HEK293 (cell line): Measurements from ENCODE around the gene ABL2.

ENCODE experiments used
- ZNF274 ChIP-seq, 2 experiments: fragments of 200-500 bp in 1 of 2; fragments of 450-650 bp in 1 of 2; sonication (Bioruptor generic) in 1 of 2; formaldehyde crosslinking in 1 of 2; IDR thresholded peaks; 2 replicates each; pipeline versions ENCODE4 v1.5.1 to v1.6.1; 2014 to 2016; ENCODE audit warnings: borderline replicate concordance in 1 of 2, inconsistent platforms in 1 of 2, low read length in 1 of 2, missing biosample characterization in 1 of 2, missing genetic modification characterization in 1 of 2
- ZNF623 ChIP-seq: fragments of 450-650 bp; formaldehyde crosslinking; IDR thresholded peaks from 2 replicates; pipeline ENCODE4 v1.5.1; 2016; ENCODE audit warnings: missing biosample characterization, missing genetic modification characterization
- ZNF654 ChIP-seq: fragments of 450-650 bp; formaldehyde crosslinking; IDR thresholded peaks from 2 replicates; pipeline ENCODE4 v1.5.1; 2016; ENCODE audit warnings: low read depth, missing biosample characterization, missing genetic modification characterization
- ZNF670 ChIP-seq: fragments of 450-650 bp; formaldehyde crosslinking; IDR thresholded peaks from 2 replicates; pipeline ENCODE4 v1.5.1; 2016; ENCODE audit warnings: missing biosample characterization, missing genetic modification characterization, low read depth
- ZSCAN4 ChIP-seq: fragments of 450-650 bp; formaldehyde crosslinking; IDR thresholded peaks from 2 replicates; pipeline ENCODE4 v1.5.1; 2017; ENCODE audit warnings: missing biosample characterization, missing genetic modification characterization
- TF ChIP-seq, protein P1 (sequence below): fragments of 450-650 bp; formaldehyde crosslinking; IDR thresholded peaks from 2 replicates; pipeline ENCODE4 v1.5.1; 2016; ENCODE audit warnings: missing biosample characterization, missing genetic modification characterization

- TF ChIP-seq ZNF623 (no peak), ZNF274 (IDR thresholded peaks at IDR 0.05; ENCODE audit: low read length) (no peak), ZNF274 (tag by site-specific recombination; IDR thresholded peaks at IDR 0.05; ENCODE audit: borderline replicate concordance) (no peak), ZSCAN4 (tag by site-specific recombination) (no peak), ZNF654 (tag by site-specific recombination) (no peak), ZNF670 (tag by site-specific recombination) (no peak)
- TF ChIP-seq, protein P1, sequence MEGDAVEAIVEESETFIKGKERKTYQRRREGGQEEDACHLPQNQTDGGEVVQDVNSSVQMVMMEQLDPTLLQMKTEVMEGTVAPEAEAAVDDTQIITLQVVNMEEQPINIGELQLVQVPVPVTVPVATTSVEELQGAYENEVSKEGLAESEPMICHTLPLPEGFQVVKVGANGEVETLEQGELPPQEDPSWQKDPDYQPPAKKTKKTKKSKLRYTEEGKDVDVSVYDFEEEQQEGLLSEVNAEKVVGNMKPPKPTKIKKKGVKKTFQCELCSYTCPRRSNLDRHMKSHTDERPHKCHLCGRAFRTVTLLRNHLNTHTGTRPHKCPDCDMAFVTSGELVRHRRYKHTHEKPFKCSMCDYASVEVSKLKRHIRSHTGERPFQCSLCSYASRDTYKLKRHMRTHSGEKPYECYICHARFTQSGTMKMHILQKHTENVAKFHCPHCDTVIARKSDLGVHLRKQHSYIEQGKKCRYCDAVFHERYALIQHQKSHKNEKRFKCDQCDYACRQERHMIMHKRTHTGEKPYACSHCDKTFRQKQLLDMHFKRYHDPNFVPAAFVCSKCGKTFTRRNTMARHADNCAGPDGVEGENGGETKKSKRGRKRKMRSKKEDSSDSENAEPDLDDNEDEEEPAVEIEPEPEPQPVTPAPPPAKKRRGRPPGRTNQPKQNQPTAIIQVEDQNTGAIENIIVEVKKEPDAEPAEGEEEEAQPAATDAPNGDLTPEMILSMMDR (tag by site-specific recombination): no peak
Measured at GRCh38 chr1:179187043-179187442, 42.4 kb downstream of the ABL2 start.
